Sciatic nerve (tissue), 2 donors: ENCODE data around the gene KLLN. TPM values are rescaled to one million over a fixed set of nuclear protein-coding genes. Genes with fewer than 3 reads are reported as not detected.
"Not testable (repeated sequence)": the region's sequence is repeated elsewhere in the genome, so short reads cannot be mapped to it uniquely, and the experiment has no call there.

Experiments
- ATAC-seq: fragments of 200-7000 bp; cut with Tn5 transposase; one replicate; pipeline ENCODE4 v1.9.1; 2020; ENCODE audit warnings: mild to moderate bottlenecking, moderate library complexity
- DNase-seq: peaks from one replicate; pipeline ENCODE4 v3.0.0-alpha.2; 2020; ENCODE audit warnings: low spot score
- intact Hi-C: fragments of 100-400 bp; cut with DNase I; formaldehyde crosslinking; loops from one replicate; pipeline ENCODE4 v1.14.2; 2022
- total RNA-seq: library from RNA; stranded (reverse); fragmentation: NEBNext Ultra II Directional; extraction: Animal tissue kit (Norgen Biotek cat#: 25700); gene quantifications from one replicate; pipeline ENCODE4 v1.2.1, GENCODE V29; 2021
- donor health status: DM: no; HTN: no; CAD: no.
- donor health status: DM: no; HTN: no; CAD: no.

The KLLN gene, protein sequence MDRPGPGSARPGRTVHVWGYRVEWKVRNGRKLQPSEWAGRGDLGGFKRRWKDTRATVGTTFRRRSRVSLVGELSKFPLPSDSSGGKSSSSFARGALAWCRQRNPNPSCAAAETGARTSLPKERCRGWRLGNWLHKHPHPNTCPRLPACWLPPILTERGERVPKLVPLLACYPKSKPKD
- total RNA-seq: 0.98 TPM

DNA sequence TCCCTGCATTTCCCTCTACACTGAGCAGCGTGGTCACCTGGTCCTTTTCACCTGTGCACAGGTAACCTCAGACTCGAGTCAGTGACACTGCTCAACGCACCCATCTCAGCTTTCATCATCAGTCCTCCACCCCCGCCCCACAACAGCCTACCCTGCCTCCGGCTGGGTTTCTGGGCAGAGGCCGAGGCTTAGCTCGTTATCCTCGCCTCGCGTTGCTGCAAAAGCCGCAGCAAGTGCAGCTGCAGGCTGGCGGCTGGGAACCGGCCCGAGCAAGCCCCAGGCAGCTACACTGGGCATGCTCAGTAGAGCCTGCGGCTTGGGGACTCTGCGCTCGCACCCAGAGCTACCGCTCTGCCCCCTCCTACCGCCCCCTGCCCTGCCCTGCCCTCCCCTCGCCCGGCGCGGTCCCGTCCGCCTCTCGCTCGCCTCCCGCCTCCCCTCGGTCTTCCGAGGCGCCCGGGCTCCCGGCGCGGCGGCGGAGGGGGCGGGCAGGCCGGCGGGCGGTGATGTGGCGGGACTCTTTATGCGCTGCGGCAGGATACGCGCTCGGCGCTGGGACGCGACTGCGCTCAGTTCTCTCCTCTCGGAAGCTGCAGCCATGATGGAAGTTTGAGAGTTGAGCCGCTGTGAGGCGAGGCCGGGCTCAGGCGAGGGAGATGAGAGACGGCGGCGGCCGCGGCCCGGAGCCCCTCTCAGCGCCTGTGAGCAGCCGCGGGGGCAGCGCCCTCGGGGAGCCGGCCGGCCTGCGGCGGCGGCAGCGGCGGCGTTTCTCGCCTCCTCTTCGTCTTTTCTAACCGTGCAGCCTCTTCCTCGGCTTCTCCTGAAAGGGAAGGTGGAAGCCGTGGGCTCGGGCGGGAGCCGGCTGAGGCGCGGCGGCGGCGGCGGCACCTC is at the start of gene KLLN, which contains the start of gene PTEN:
Gene KLLN, minus strand, starts transcription at position 481 of the 891 bp plus-strand sequence. CDS start 1,046 bp downstream, outside the sequence.
Gene PTEN, plus strand, starts transcription at position 573 of the 891 bp plus-strand sequence. CDS start 845 bp downstream, outside the sequence.
- DNase-seq: peak; percentile 95
- peak; percentile 87 for ATAC-seq
- intact Hi-C loops: loop anchor here (5.0 kb wide), 1 partner anchor 524 kb away; no protein-coding TSS in a partner anchor

- intact Hi-C loops, DNase-seq, ATAC-seq: not testable (repeated sequence)
These were observed 40.1 kb upstream of the KLLN start for GRCh38 chr10:87903396-87903795.

DNA sequence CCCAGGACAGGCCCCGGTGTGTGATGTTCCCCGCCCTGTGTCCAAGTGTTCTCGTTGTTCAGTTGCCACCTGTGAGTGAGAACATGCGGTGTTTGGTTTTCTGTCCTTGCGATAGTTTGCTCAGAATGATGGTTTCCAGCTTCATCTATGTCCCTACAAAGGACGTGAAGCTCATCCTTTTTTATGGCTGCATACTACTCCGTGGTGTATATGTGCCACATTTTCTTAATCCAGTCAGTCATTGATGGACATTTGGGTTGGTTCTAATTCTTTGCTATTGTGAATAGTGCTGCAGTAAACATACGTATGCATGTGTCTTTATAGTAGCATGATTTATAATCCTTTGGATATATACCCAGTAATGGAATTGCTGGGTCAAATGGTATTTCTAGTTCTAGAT is 34.6 kb upstream of the KLLN start:
- ATAC-seq, intact Hi-C loops, DNase-seq: not testable (repeated sequence)

- ATAC-seq: no peak
- no peak for DNase-seq
These were observed 32.9 kb upstream of the KLLN start for GRCh38 chr10:87896216-87896615.

DNA sequence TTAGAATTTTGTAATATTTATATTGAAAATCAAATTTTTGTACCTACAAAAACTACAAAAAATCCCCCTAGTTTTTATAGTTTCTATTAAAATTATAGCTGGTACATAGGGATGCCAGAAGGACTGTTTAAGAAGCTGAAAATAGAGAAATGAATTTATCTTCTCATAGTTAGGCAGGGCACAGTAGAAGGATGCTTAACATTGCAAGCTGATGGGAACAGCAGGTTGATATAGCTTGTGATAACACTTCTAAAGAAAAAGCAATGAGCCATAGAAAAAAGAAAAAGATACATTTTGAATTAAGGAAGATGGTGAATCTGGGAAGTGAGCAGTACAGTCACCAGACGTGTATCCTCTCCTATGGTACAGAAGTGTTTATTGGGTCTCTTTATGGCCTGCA is 32.1 kb upstream of the KLLN start:
- ATAC-seq (no peak), DNase-seq (no peak)
- intact Hi-C loops: no loop called here

More at GRCh38 chr10:87896216-87896615, 32.9 kb upstream of the KLLN start:
- intact Hi-C loops: no loop called here

DNA sequence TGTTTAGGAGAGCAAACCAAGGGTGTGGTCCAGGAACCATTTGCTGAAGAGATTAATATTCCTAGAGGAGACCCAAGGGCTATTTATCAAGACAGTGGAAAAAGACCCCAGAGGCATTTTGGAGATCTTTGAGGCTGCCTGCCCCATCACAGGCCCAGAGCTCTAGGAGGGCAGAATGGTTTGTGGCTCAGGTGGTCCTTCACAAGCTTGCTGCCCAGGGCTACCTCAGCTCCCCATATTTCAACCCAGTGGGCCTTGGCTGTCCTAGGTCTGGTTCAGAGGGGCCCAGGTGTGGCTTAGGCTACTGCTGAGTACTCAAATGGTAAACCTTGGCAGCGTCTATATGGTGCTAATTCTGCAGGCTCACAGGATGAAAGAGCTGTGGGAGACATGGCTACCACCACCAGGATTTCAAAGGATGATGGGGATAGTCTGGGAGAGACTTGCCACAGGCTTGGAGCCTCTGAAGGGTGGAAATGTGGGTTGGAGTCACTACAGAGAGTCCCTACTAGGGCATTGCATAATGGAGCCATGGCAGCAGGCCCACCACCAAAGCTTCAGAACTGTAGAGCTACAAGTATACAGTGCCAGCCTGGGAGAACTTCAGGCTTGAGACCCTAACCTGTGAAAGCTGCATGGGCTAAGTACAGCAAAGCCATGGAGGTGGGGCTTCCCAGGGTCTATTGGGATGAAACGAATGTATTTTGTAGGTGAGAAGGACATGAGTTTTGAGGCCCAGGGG is 24.4 kb upstream of the KLLN start:
- ATAC-seq: peak; percentile 36

DNA sequence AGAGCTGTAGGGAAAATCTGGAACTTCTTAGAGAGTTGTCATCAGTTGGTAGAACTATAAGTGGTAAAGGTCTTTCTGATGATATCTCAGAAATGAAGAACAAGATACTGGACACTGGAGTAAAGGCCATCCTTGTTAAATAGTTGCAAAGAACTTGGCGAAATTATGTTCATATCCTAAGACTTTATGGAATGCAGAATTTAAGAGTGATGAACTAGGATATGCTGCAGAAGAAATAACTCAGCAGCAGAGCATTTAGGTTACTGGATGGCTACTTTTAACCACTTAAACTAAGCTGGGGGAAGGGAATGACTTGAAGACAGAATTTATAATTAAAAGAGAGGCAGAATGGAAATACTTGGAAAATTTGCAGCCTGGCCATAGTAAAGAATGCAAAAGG is 23.8 kb upstream of the KLLN start:
- no peak for DNase-seq
- ATAC-seq: no peak
- intact Hi-C loops: no loop called here

More for the DNA sequence above, 24.4 kb upstream of the KLLN start:
- intact Hi-C loops: no loop called here
- no peak for DNase-seq

GRCh38 chr10:87886635-87887034 is 23.3 kb upstream of the KLLN start:
- no peak for DNase-seq
- ATAC-seq: no peak
- intact Hi-C loops: no loop called here

GRCh38 chr10:87882555-87883294 is 19.4 kb upstream of the KLLN start:
- intact Hi-C loops: no loop called here
- ATAC-seq (no peak), DNase-seq (no peak)

DNA sequence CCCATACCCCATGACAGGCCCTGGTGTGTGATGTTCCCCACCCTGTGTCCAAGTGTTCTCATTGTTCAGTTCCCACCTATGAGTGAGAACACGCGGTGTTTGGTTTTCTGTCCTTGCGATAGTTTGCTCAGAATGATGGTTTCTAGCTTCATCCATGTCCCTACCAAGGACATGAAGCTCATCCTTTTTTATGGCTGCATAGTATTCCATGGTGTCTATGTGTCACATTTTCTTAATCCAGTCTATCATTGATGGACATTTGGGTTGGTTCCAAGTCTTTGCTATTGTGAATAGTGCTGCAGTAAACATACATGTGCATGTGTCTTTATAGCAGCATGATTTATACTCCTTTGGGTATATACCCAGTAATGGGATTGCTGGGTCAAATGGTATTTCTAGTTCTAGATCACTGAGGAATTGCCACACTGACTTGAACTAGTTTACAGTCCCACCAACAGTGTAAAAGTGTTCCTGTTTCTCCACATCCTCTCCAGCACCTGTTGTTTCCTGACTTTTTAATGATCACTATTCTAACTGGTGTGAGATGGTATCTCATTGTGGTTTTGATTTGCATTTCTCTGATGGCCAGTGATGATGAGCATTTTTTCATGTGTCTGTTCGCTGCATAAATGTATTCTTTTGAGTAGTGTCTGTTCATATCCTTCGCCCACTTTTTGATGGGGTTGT is 18.2 kb upstream of the KLLN start:
- ATAC-seq, intact Hi-C loops, DNase-seq: not testable (repeated sequence)

GRCh38 chr10:87880336-87880735 is 17.0 kb upstream of the KLLN start:
- intact Hi-C loops: no loop called here
- no peak for ATAC-seq
- DNase-seq: no peak

DNA sequence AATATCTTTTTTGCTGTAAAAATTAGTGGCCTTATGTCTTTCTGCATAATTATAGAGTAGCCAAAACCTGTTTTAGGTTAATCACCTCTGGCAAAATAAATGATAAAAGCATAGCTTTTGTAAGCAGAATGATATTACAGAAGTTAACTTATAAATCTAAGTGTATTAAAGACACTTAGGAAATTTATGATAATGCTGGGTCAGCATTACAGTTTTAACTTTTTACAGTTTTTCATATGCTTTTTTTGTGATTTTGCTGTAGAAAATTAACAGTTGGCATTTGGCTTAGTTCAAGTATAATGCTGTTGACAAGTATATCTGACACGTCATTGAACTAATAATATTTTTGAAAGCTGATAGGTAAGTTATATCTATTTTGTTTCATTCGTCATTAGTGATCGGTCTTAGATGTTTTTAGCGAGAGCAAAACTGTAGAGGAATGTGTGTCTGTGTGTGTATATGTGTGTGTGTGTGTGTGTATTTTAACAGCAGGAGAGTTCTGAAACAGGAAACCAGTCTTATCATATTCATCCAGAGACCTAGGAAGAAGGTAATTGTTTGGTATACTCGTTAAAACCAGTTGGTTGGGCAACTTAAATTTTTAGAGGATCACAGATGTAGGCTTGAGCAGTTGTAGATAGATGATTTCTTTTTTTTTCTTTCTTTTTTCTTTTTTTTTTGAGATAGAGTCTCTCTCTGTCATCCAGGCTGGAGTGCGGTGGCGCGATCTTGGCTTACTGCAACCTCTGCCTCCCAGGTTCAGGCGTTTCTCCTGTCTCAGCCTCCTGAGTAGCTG is 15.5 kb upstream of the KLLN start:
- intact Hi-C loops: no loop called here
- no peak for DNase-seq
- no peak for ATAC-seq

DNA sequence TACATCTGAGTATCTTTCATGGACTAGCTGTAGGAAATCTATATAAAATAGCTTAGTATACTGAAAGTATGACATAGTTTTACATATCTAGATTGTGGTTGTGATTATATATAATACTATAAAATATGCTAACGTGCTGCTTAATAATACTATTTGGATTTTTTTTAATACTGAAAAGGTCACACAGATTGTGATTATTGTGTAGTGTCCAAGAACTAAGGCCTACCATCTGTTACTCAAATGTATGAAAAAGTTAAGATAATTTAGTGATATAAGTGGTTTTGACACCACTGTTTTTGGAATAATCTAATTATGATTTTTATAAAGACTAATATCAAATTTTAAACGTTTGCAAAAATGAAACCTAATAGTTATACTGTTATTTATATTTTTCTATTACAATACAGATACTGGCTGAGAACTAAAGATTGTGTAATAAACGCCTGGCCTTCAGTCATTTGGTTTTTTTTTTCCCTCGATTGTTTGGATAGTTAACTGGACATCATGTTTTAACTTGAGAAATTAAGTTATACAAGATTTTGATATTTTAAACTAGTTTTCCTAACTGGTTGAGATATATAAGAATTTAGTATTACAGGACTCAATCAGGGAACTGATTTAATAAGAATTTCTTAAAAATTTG is 12.7 kb upstream of the KLLN start:
- intact Hi-C loops: no loop called here
- ATAC-seq (no peak), DNase-seq (no peak)

DNA sequence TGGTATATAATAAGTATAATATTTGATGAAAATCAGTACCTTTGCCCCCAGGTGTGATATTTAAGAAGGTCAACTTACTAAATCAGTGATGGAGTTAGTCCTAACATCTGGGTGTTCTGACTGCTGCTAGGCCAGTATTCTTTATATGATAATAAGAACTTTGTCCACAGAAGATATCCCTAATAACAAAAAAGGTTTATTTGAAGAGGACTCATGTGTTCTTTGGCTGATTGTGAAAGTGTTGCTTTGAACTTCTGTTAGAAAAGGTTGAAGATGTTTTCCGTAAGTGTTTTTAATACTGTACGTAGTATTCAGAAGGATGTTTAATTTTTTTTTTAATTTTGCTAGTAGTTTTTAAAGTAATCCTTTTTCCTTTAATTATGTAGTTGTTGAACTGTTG is 10.3 kb upstream of the KLLN start:
- intact Hi-C loops: no loop called here
- DNase-seq: no peak
- peak; percentile 35 for ATAC-seq

GRCh38 chr10:87872828-87873227 is 9.5 kb upstream of the KLLN start:
- intact Hi-C loops: no loop called here
- DNase-seq (no peak), ATAC-seq (peak; percentile 41)

DNA sequence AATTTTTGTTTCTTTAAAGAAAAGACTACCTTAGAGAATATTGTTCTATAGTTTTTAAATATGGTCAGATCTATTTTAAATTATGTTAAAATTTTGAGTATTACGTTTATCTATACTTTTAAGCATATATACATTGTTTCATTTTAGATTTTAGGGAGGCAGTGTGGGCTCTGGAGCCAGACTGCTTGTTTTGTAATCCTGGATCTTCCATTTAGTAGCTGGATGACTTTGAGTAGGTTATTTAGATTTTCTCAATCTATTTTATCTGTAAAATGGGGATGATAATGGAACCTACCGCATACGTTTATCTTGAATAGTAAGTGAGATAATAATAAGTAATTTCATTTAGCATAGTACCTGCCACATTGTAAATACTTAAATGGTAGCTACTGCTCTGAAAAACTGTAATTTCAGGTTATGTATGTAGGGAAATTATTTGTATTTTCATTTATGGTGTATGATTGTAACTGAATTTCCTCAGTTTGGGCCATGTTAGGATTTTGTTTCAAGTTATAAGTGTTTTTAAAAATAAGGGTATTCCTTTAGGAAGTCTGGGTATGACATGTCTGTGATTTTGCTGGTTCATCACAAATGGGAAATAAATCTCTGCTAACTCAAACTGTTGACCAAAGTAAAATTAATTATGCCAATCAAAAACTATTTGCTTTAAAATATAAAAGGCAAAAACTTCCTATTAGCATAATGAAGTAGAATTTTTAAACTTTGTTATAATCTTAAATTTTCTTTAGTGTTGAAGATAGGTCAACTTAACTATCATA is 6.6 kb upstream of the KLLN start:
- no peak for ATAC-seq
- no peak for DNase-seq
- intact Hi-C loops: no loop called here
